GM18870 (cell line): ENCODE measurements around the gene OSBP.
A peak's percentile ranks its signal among the peaks of the same experiment; 100 is the strongest.

Experiments
- ATAC-seq: cut with Tn5 transposase; IDR thresholded peaks from one replicate; pipeline ENCODE4 v1.9.1; 2021; ENCODE audit warnings: moderate library complexity; ENCODE audit not compliant: unreplicated experiment

The OSBP gene

DNA sequence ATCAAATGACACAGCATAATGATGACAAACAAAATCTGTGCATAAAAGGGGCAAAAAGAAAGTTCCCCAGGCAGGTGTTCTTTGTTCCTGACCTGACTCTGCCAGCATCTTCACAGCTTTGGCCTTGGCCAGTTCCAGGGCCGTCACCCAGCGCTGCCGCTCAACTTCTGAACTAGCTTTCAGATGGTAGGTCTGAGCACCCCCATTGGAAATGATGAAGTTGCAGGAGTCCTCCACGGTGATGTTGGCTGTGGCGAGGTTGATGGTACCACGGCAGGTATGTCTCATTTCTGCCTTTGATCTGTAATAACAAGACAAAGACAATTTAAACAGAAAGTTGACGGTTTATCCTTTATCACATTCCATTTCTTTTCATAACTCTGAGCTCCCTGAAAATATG lies 5.3 kb downstream of the OSBP start:
- no peak for ATAC-seq

GRCh38 chr11:59607703-59608454 lies 7.7 kb downstream of the OSBP start:
- ATAC-seq, result no peak

GRCh38 chr11:59602432-59602831 lies 13.1 kb downstream of the OSBP start:
- no peak for ATAC-seq

DNA sequence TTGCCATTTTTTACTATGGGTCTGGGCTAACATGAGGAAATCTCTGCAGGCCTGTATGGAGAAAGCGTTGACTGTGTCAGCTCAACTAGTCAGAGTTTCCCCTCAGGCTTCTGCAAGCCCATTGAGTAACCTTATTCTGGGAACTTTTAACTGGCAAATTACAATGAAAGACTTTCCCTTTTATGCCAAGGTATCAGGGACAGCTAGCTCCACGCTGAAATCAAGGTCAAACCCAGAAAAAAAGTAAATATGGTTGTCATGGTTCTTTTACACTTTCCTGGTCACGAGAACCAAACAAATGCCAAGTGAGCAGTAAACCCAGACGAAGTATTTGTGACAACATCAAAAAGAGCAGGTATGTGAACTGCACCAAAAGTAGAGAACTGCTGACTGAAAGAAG lies 13.8 kb downstream of the OSBP start:
- ATAC-seq, result no peak

- ATAC-seq, result no peak
These were observed 14.9 kb downstream of the OSBP start for GRCh38 chr11:59600636-59601035.

DNA sequence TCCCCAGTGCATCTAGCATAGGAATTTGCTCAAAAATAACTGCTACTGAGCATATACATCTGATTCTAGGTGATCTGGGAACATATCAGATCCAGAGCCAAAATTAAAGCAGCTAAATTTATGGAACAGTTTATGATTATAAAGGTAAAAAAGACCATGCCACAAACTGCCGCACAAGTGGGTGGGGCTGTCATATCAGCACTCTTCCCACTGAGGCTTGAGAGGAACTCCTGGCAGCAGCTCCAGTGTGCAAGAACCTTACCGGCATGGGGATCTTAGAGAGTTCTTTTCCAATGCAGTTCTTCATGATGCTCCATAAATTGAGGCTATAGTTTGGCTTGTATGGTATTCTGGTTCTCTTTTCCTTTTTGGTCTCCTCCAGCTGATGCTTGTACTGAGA lies 15.3 kb downstream of the OSBP start:
- ATAC-seq, result no peak

DNA sequence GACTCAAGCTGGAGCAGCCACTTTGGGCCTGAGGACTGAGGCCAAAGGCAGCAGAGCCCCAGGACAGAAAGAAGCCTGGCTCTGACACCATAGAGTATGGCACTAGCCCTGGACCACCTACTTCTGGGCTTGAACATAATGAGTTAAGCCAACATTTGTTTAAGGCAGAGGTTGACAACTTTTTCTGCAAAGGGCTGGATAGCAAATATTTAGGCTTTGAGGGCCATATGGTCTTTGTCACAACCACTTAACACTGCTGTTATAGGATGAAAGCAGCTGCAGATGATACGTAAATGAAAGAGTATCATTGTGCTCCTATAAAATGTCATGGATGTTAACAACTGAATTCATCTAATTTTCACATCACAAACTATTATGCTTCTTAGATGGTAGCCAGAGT lies 16.6 kb downstream of the OSBP start:
- no peak for ATAC-seq

GRCh38 chr11:59584294-59584693 lies 31.3 kb downstream of the OSBP start:
- ATAC-seq, result no peak

DNA sequence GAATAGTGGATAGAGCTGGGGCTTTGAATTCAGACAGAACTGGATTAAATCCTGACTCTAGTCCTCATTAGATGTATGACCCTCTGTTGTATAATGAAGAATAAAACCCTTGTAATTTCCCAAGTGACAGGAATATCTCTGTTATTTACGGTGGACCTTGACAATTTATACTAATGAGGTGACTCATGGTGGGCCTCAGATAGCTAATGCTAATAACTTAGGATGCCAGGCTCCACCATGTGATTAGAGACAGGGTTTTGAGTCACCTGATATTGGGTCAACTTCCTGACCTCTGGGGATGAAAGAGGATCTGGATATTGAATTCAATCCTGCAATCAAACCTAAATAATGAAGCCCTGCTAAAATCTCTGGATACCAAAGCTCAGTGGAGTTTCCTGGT lies 33.6 kb downstream of the OSBP start:
- no peak for ATAC-seq

- no peak for ATAC-seq
These were observed 37.2 kb downstream of the OSBP start for GRCh38 chr11:59578369-59578768.

GRCh38 chr11:59575505-59575904 lies 40.1 kb downstream of the OSBP start:
- ATAC-seq, result no peak

GRCh38 chr11:59574932-59575502 lies 40.6 kb downstream of the OSBP start:
- ATAC-seq, result no peak

DNA sequence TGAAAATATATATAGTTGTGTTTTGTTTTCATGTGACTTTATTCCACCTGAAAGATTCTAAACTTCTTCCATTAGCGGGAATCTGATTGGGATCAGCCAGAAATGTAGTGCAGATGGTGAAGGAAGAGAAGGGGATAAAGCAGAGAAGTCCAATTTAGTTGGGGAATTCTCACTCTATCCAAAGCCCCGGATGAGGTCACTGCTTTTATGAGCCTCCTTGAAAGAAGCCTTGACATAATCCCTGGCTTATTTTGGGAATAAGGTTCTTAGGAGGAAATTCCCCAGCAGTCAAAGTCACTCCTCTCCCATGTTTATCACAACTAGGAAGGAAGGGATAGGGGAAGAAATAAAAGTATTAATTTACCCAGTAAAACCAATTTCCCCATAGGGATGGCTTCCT lies 41.1 kb downstream of the OSBP start:
- ATAC-seq, result no peak

- no peak for ATAC-seq
These were observed 42.4 kb downstream of the OSBP start for GRCh38 chr11:59573216-59573615.

- no peak for ATAC-seq
These were observed 43.5 kb downstream of the OSBP start for GRCh38 chr11:59572091-59572490.

- ATAC-seq, result no peak
These were observed 53.3 kb downstream of the OSBP start for GRCh38 chr11:59562292-59562691.

- no peak for ATAC-seq
These were observed 54.7 kb downstream of the OSBP start for GRCh38 chr11:59560702-59561473.

GRCh38 chr11:59560290-59560701 lies 55.3 kb downstream of the OSBP start:
- ATAC-seq, result no peak

- ATAC-seq, result no peak
These were observed 55.7 kb downstream of the OSBP start for GRCh38 chr11:59559886-59560285.

GRCh38 chr11:59558270-59558643 lies 57.3 kb downstream of the OSBP start:
- no peak for ATAC-seq

DNA sequence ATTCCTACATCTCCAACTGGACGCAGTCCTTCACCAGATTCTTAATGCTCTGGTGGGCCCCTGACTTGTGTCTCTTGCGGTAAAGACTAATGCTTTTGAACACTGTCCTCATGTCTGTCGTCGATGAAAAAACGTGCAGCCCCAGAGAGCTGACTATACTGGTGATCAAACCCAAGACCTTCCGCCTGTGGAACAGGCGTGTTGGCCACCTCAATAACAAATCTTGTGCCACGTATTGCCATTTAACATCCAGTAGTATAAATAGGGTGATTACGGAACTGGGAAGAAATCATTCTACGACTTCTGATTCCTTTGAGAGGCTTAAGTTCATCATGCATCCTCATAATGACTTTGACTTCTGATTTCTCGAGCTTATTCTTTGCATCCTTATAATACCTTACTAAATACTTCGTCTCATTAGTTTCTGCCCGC lies 58.6 kb downstream of the OSBP start:
- ATAC-seq, result peak; percentile 6
